GM10248 (cell line): Measurements from ENCODE around the gene LRRC72.
"Not testable (repeated sequence)": the region's sequence is repeated elsewhere in the genome, so short reads cannot be mapped to it uniquely, and the experiment has no call there.

ENCODE experiments used
- CTCF ChIA-PET: fragments of 300-600 bp; sonication (Branson Sonifier 250); formaldehyde crosslinking; extraction: SDS; loops from one replicate; lab custom pipeline; 2021; ENCODE audit warnings: antibody characterized with exemption; lab: Yijun Ruan, JAX
- POLR2A ChIA-PET: fragments of 350-650 bp; sonication (Branson Sonifier 250); formaldehyde crosslinking; extraction: SDS; loops from one replicate; lab custom pipeline; 2020; ENCODE audit warnings: antibody characterized with exemption; lab: Yijun Ruan, JAX
- DNase-seq: peaks from one replicate; pipeline ENCODE4 v3.0.0; 2012; ENCODE audit errors: extremely low spot score
- CTCF ChIP-seq: IDR thresholded peaks from 2 replicates; pipeline ENCODE4 v1.5.1; 2012; ENCODE audit warnings: mild to moderate bottlenecking, low read depth; ENCODE audit errors: extremely low read depth, missing control alignments, control extremely low read depth

Gene LRRC72

GRCh38 chr7:16590424-16590823 lies 63.8 kb downstream of the LRRC72 start:
- CTCF ChIA-PET, result interaction anchor here (1.0 kb wide), 1 partner anchor 26 kb away, joined by 3 read pairs; no protein-coding TSS in a partner anchor
- no peak for DNase-seq
- POLR2A ChIA-PET, result no interaction called here
- TF ChIP-seq CTCF, result no peak

GRCh38 chr7:16592395-16592794 lies 65.8 kb downstream of the LRRC72 start:
- POLR2A ChIA-PET, result no interaction called here
- CTCF ChIA-PET, result no interaction called here
- no peak for TF ChIP-seq CTCF
- no peak for DNase-seq

- POLR2A ChIA-PET, result no interaction called here
- TF ChIP-seq CTCF, result no peak
- no peak for DNase-seq
- CTCF ChIA-PET, result interaction anchor here (0.6 to 1.5 kb wide), 3 partner anchors 9 to 369 kb away, joined by 3 to 4 read pairs (median 4); no protein-coding TSS in a partner anchor
Measured at GRCh38 chr7:16594061-16594460, 67.4 kb downstream of the LRRC72 start.

- TF ChIP-seq CTCF, result no peak
- POLR2A ChIA-PET, result no interaction called here
- no peak for DNase-seq
- CTCF ChIA-PET, result interaction anchor here (0.6 to 1.5 kb wide), 4 partner anchors 9 to 369 kb away, joined by 3 to 5 read pairs (median 4); no protein-coding TSS in a partner anchor
Measured at GRCh38 chr7:16594676-16595075, 68.1 kb downstream of the LRRC72 start.

- DNase-seq, result not testable (repeated sequence)
Measured at GRCh38 chr7:16595596-16595995, 69.0 kb downstream of the LRRC72 start.

GRCh38 chr7:16598015-16598414 lies 71.4 kb downstream of the LRRC72 start:
- DNase-seq, result no peak
- CTCF ChIA-PET, result interaction anchor here (0.7 to 1.4 kb wide), 4 partner anchors 9 to 95 kb away, joined by 3 to 6 read pairs (median 3); no protein-coding TSS in a partner anchor
- no peak for TF ChIP-seq CTCF
- POLR2A ChIA-PET, result no interaction called here

More at GRCh38 chr7:16595596-16595995, 69.0 kb downstream of the LRRC72 start:
- POLR2A ChIA-PET, result not testable (repeated sequence)
- CTCF ChIA-PET, result interaction anchor here (1.1 to 1.5 kb wide), 2 partner anchors 8 to 30 kb away, joined by 4 to 5 read pairs; no protein-coding TSS in a partner anchor

- no peak for TF ChIP-seq CTCF
- ChIA-PET POLR2A (no interaction called here), CTCF (interaction anchor here (1.0 kb wide), 1 partner anchor 12 kb away, joined by 4 read pairs; no protein-coding TSS in a partner anchor)
- no peak for DNase-seq
Measured at GRCh38 chr7:16599860-16600259, 73.2 kb downstream of the LRRC72 start.
